ENCODE data around the gene OGN.

Gene OGN, protein sequence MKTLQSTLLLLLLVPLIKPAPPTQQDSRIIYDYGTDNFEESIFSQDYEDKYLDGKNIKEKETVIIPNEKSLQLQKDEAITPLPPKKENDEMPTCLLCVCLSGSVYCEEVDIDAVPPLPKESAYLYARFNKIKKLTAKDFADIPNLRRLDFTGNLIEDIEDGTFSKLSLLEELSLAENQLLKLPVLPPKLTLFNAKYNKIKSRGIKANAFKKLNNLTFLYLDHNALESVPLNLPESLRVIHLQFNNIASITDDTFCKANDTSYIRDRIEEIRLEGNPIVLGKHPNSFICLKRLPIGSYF

DNA sequence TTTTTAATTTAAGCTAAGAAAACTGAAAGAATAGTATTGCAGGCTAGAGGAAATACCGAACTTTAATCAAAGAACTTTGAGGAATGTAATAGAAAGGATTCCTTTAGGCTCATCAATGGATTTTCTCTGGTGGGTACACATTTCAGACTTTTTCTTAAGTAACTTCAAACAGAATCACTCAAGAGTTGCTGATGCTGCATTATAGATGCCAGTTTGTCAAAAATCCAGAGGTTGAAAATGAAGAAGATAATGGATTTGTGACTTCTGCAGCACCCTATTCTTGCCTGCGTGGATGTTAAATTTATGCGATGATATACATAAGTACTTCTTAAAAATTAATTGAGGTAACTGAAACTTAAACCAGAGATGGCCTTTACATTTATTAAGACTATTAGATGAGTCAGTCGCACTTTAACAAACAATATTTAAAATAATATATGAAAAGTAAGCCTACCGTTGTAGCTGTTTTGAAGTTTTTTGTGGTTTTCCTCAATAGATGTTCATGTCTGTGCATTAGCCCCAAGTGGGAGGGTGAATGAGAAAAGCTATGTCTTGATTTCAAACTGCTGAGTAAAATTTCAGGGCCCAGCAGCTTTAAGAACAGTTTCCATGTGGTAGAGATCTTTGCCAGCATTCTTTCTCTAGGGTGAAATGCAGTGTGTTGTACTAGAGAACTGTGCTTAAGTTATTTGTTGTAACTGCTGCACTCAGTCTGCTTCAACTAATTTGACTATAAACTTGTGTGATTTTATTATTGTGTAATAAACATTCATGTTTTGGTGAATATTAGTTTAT is at the start of gene OGN:
Gene OGN, minus strand, starts transcription at position 537 of the 795 bp plus-strand sequence. CDS start 1,171 bp downstream, outside the sequence.
- Mint-ChIP-seq H3K4me1 (peaks cover 19% of the 10 kb centered on the region), H3K4me3 (no peak within 1 kb of the TSS), H3K9me3 (no peaks in the 10 kb centered on the region), H3K27me3 (no peaks in the 10 kb centered on the region), H3K27ac (ENCODE audit: low read depth) (no peak within 1 kb of the TSS), H3K36me3 (ENCODE audit: insufficient read depth) (no peaks in the 10 kb centered on the region)
- no peak for ATAC-seq (replicated peaks; ENCODE audit: extremely low read depth, poor library complexity, severe bottlenecking)
- DNase-seq (ENCODE audit: low spot score in 2 of 2), result no peak

DNA sequence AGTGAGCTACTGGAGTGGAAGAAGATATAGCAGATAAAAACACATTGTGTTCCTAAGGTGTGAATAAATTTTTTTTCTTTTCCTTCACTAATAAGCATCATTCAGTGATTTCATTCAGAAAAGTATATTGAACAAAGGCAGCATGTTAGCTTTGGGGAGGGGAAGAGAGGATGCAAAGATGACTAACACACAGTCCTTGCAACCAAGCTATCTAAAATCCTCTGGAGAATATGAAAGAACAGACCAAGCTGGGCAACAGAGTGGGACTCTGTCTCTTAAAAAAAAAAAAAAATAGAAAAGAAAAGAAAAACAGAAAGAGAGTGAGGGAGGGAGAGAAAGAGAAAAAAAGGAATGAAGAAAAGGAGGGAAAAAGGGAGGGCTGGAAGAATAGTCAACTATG is 42.2 kb upstream of the OGN start:
- no peak for ATAC-seq (replicated peaks; ENCODE audit: extremely low read depth, poor library complexity, severe bottlenecking)
- Mint-ChIP-seq H3K9me3 (no peaks in the 10 kb centered on the region), H3K4me3 (no peak overlapping the region), H3K27ac (ENCODE audit: low read depth) (peak overlapping the region; percentile 51), H3K4me1 (no peaks in the 10 kb centered on the region), H3K27me3 (no peaks in the 10 kb centered on the region), H3K36me3 (ENCODE audit: insufficient read depth) (no peaks in the 10 kb centered on the region)
- DNase-seq (ENCODE audit: low spot score in 2 of 2), result no peak

DNA sequence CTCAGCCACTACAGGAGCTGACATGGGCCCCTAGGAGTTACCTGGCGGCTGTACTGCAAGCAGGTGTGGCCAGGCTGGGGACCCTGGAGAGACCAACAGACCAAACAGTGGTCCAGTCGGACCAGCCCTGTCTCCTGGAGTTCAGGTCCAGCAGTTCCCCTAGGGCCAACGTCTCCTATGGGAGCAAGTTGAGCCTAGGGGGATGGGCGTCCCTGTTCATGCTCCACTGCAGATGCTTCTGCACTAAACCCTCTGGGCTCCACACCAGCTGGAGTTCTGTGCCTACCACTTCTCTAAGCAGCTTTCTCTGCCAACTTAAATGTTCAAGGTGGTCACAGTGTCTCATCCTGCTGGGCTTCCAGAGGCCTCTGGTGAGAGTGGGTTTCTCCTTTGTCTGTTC is 40.5 kb upstream of the OGN start:
- Mint-ChIP-seq H3K27me3 (no peaks in the 10 kb centered on the region), H3K36me3 (ENCODE audit: insufficient read depth) (peaks cover 2% of the 10 kb centered on the region), H3K4me3 (no peak overlapping the region), H3K4me1 (peaks cover 14% of the 10 kb centered on the region), H3K9me3 (no peaks in the 10 kb centered on the region), H3K27ac (ENCODE audit: low read depth) (no peak overlapping the region)
- DNase-seq (ENCODE audit: low spot score in 2 of 2), result no peak
- ATAC-seq (replicated peaks; ENCODE audit: extremely low read depth, poor library complexity, severe bottlenecking), result no peak

DNA sequence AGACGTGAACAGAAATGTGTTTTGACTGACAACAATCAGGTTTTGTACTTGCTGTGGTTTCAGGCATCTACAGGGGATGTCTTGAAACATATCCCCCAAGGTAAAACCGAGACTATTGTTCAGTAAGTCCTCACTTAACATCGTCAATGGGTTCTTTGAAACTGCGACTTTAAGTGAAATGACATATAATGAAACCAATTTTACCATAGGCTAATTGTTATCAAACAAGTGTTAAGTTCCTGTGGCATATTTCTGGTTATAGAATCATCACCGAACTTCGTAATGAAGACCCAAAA is 36.3 kb upstream of the OGN start:
- ATAC-seq (replicated peaks; ENCODE audit: extremely low read depth, poor library complexity, severe bottlenecking), result peak; percentile 85
- Mint-ChIP-seq H3K36me3 (ENCODE audit: insufficient read depth) (peaks cover 2% of the 10 kb centered on the region), H3K27ac (ENCODE audit: low read depth) (peak overlapping the region; percentile 89), H3K4me1 (peaks cover 20% of the 10 kb centered on the region), H3K27me3 (no peaks in the 10 kb centered on the region), H3K9me3 (no peaks in the 10 kb centered on the region), H3K4me3 (peak overlapping the region; percentile 66)
- no peak for DNase-seq (ENCODE audit: low spot score in 2 of 2)

DNA sequence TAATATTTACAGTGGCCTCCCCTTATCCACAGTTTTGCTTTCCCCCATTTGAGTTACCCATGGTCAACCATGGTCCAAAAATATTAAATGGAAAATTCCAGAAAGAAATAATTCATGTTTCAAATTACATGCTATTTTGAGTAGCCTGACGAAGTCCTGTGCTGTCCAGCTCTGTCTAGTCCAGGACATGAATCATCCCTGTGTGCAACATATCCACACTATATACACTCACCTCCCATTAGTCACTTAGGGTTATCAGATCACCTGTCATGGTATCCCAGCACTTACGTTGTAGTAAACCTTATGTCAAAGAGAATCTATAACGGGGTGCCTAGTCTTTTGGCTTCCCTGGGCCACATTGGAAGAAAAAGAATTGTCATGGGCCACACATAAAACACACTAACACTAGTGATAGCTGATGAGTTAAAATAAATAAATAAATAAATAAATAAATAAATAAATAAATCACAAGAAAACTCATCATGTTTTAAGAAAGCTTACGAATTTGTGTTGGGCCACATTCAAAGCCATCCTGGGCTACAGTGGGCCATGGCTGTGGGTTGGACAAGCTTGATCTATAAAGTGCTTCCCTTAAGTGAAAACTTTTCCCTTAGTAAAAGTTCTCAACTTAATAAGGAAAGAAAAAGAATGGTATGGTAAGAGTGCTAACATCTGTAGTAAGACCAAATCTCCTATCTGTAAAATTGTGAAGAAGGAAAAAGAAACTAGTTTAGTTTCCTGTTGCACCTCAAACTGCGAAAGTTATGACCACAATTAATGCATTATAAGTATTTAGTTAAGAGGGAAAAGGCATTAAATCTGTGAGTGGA is 35.8 kb upstream of the OGN start:
- Mint-ChIP-seq H3K9me3 (no peaks in the 10 kb centered on the region), H3K36me3 (ENCODE audit: insufficient read depth) (peaks cover 2% of the 10 kb centered on the region), H3K27ac (ENCODE audit: low read depth) (peak overlapping the region; percentile 89), H3K4me3 (peak overlapping the region; percentile 66), H3K4me1 (peaks cover 20% of the 10 kb centered on the region), H3K27me3 (no peaks in the 10 kb centered on the region)
- DNase-seq (ENCODE audit: low spot score in 2 of 2), result no peak
- peak; percentile 67 for ATAC-seq (replicated peaks; ENCODE audit: extremely low read depth, poor library complexity, severe bottlenecking)

DNA sequence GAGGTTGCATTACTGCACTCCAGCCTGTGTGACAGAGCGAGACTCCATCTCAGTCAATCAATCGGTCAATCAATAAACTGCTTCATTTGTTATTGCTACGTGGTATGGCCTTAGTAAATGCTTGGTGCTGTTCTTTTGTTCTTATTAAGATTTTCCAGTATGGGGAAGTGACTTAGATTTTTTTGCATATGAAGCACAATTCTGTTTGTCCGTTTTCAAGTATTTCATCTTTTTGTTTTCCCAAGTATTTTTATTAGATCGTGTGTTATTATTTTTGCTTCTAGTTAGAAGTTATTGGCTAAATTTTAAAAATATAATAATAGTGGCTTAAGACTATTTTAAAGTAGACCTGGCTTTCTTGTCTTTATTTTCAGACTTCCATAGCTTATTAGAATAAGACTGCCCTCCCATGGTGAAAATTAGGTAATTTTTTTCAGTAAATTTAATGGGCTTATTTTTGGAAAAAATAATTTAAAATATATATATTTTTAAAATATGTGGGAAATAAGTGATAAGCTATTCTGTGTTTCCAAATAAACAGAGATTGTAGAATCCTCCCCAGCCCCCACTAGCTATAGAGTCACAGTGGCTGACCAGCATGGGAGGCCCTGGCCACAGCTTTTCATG is 34.6 kb upstream of the OGN start:
- H3K9me3 Mint-ChIP-seq, result no peaks in the 10 kb centered on the region
- peak overlapping the region; percentile 89 for H3K27ac Mint-ChIP-seq (ENCODE audit: low read depth)
- no peak for ATAC-seq (replicated peaks; ENCODE audit: extremely low read depth, poor library complexity, severe bottlenecking)
- peaks cover 20% of the 10 kb centered on the region for H3K4me1 Mint-ChIP-seq
- H3K4me3 Mint-ChIP-seq, result no peak overlapping the region
- no peaks in the 10 kb centered on the region for H3K27me3 Mint-ChIP-seq
- peaks cover 2% of the 10 kb centered on the region for H3K36me3 Mint-ChIP-seq (ENCODE audit: insufficient read depth)
- no peak for DNase-seq (ENCODE audit: low spot score in 2 of 2)

DNA sequence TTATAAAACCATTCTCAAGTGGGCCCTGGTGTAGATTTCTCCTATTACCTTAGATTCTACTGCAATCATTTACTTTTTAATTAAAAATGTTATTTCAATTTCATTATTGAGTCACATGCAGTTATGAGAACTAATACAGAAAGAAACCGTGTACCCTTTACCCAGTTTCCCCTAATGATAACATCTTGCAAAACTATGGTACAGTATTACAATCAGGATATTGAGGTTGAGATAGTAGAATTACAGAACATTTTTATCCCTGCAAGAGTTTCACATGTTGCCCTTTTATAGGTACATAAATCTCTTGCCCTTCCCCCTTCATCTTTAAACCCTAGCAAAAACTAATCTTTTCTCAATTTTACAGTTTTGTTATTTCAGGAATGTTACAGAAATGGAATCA is 30.9 kb upstream of the OGN start:
- Mint-ChIP-seq H3K4me3 (no peak overlapping the region), H3K27me3 (no peaks in the 10 kb centered on the region), H3K9me3 (no peaks in the 10 kb centered on the region), H3K36me3 (ENCODE audit: insufficient read depth) (no peaks in the 10 kb centered on the region), H3K27ac (ENCODE audit: low read depth) (no peak overlapping the region), H3K4me1 (peaks cover 10% of the 10 kb centered on the region)
- DNase-seq (ENCODE audit: low spot score in 2 of 2) (no peak), ATAC-seq (replicated peaks; ENCODE audit: extremely low read depth, poor library complexity, severe bottlenecking) (no peak)

DNA sequence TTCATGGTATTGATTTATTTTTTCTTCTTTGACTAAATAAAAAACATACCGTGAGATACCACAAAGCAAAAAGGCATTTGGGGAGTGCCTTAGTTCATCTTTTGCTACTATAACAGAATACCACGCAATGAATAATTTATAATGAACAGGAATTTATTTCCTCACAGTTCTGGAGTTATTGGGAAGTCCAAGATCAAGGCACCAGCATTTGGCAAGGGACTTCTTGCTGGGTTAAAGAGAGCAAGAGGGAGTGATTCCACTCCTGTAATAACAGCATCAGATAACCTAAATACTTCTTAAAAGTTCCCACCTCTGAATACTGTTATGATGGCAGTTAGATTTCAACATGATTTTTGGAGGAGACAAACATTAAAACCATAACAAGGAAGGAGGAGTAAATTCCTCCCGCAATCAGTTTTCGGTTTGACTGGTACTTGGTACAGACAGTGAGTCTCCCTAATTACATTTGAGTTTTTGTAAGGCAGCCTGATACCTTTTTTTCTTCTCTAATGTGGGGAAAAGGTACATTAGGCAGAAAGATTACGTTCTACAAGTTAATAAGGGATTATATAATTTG is 28.7 kb upstream of the OGN start:
- Mint-ChIP-seq H3K27ac (ENCODE audit: low read depth) (no peak overlapping the region), H3K4me3 (no peak overlapping the region), H3K9me3 (no peaks in the 10 kb centered on the region), H3K4me1 (no peaks in the 10 kb centered on the region), H3K27me3 (no peaks in the 10 kb centered on the region), H3K36me3 (ENCODE audit: insufficient read depth) (no peaks in the 10 kb centered on the region)
- no peak for DNase-seq (ENCODE audit: low spot score in 2 of 2)
- no peak for ATAC-seq (replicated peaks; ENCODE audit: extremely low read depth, poor library complexity, severe bottlenecking)

DNA sequence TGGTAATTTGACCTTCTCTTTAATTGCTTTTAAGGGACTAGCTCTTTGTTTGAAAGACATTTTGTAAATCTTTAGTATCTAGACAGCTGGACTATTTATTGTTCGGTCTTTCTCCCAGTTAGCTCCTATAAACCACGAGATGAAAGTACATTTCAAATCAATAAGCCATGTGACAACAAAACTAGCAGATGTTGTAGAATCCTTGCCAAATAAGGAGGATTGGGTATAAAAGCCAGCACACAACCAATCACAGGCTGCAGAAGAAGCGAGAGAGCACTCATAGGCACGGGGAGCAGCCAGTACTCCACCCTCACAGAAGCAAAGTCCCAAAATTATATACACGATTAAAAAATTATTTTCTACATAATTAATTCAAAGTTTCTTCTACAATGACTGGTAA is 28.0 kb upstream of the OGN start:
- H3K36me3 Mint-ChIP-seq (ENCODE audit: insufficient read depth), result no peaks in the 10 kb centered on the region
- no peak overlapping the region for H3K4me3 Mint-ChIP-seq
- ATAC-seq (replicated peaks; ENCODE audit: extremely low read depth, poor library complexity, severe bottlenecking) (no peak), DNase-seq (ENCODE audit: low spot score in 2 of 2) (no peak)
- no peaks in the 10 kb centered on the region for H3K9me3 Mint-ChIP-seq
- H3K27ac Mint-ChIP-seq (ENCODE audit: low read depth), result no peak overlapping the region
- no peaks in the 10 kb centered on the region for H3K27me3 Mint-ChIP-seq
- no peaks in the 10 kb centered on the region for H3K4me1 Mint-ChIP-seq

DNA sequence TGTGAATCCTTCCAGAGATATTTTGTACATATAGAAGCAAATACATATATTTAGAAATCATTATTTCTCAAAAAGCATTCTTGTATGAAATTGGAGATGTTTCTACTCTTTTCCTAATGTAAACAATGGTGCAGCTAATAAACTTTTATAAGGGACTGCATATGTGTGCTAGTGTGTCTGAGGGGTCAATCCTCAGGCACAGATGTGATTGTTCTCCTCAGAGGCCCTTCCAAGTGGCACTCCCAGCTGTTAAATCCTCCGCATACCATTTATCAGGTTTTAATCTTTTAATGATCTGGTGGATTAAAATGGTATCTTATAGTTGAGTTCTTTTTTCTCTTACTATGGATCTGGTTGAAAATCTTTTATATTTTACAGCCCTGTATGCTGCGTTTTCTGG is 25.5 kb upstream of the OGN start:
- ATAC-seq (replicated peaks; ENCODE audit: extremely low read depth, poor library complexity, severe bottlenecking), result no peak
- no peaks in the 10 kb centered on the region for H3K27me3 Mint-ChIP-seq
- H3K36me3 Mint-ChIP-seq (ENCODE audit: insufficient read depth), result no peaks in the 10 kb centered on the region
- no peak overlapping the region for H3K4me3 Mint-ChIP-seq
- H3K27ac Mint-ChIP-seq (ENCODE audit: low read depth), result no peak overlapping the region
- DNase-seq (ENCODE audit: low spot score in 2 of 2), result no peak
- no peaks in the 10 kb centered on the region for H3K4me1 Mint-ChIP-seq
- H3K9me3 Mint-ChIP-seq, result no peaks in the 10 kb centered on the region

DNA sequence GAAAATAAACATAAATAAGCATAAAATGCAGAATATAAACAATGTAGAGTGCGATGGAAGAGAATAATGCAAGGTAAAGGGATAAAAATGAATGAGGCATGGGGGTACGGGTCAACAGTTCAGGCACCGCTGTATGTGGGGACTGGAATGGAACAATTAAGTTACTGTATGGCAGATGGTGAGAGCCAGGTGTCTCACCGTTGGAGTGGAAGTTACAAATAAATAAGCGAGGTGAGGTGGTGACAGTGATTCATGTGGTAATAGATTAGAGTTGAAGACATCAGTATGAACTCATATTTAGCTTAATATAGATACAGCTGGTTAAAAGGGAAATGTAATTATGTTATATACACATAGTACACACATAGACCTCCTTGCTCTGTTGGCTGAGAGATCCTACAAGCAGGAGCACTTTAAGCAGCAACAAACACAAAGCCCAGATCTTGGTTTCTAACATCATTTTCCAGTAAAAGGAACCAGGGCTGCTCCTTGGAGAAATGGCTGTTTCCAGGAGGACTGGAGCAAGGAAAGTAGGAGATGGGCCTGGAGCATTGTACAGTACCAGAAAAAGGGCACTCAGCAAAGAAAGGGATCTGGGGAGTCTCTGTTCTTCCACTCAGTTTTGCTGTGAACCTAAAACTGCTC is 22.2 kb upstream of the OGN start:
- H3K27me3 Mint-ChIP-seq, result no peaks in the 10 kb centered on the region
- H3K4me1 Mint-ChIP-seq, result no peaks in the 10 kb centered on the region
- no peaks in the 10 kb centered on the region for H3K9me3 Mint-ChIP-seq
- H3K4me3 Mint-ChIP-seq, result no peak overlapping the region
- no peak for DNase-seq (ENCODE audit: low spot score in 2 of 2)
- no peak for ATAC-seq (replicated peaks; ENCODE audit: extremely low read depth, poor library complexity, severe bottlenecking)
- H3K36me3 Mint-ChIP-seq (ENCODE audit: insufficient read depth), result no peaks in the 10 kb centered on the region
- no peak overlapping the region for H3K27ac Mint-ChIP-seq (ENCODE audit: low read depth)

DNA sequence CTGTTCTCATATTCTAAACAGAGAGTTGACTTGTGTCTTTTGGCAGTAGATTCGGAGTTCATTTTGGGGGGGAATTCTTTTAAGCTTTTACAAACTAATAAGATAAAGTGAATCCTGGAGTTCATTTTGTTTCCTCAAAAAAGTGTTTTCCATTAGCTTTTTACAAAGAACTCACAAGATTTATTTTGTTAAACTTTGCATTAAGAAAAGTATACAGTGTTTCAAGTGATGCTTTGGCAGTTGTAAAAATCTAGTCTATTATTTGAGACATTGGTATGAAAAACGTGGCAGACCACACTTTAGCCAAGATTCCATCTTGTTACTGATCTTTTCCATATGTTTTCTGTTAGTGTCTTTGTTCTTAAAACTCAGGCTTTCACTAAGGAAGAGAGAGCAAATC is 21.1 kb upstream of the OGN start:
- Mint-ChIP-seq H3K27ac (ENCODE audit: low read depth) (no peak overlapping the region), H3K4me3 (no peak overlapping the region), H3K36me3 (ENCODE audit: insufficient read depth) (no peaks in the 10 kb centered on the region), H3K27me3 (no peaks in the 10 kb centered on the region), H3K4me1 (no peaks in the 10 kb centered on the region), H3K9me3 (no peaks in the 10 kb centered on the region)
- no peak for DNase-seq (ENCODE audit: low spot score in 2 of 2)
- ATAC-seq (replicated peaks; ENCODE audit: extremely low read depth, poor library complexity, severe bottlenecking), result no peak

Data from central memory CD8-positive, alpha-beta T cell (primary cell).